ENCODE data around the gene ZMYND10.

The ZMYND10 gene

GRCh38 chr3:50378757-50379156 lies 33.2 kb upstream of the ZMYND10 start:
- Histone ChIP-seq H3K79me1 (ENCODE audit: low read length) (no peaks in the 10 kb centered on the region), H2BK120ac (ENCODE audit: insufficient read depth, low read length, poor library complexity) (no peak overlapping the region), H4K8ac (ENCODE audit: low read depth, low read length) (no peak overlapping the region), H3K79me2 (ENCODE audit: control insufficient read depth, insufficient read depth, low read length, poor library complexity) (no peaks in the 10 kb centered on the region), H3K4ac (ENCODE audit: low read depth, low read length) (no peak overlapping the region), H3K27ac (ENCODE audit: low read depth, low read length) (no peak overlapping the region), H3K9me3 (ENCODE audit: insufficient read depth, low read depth, low read length) (peaks cover 4% of the 10 kb centered on the region), H4K91ac (ENCODE audit: low read depth, low read length) (no peak overlapping the region), H2AFZ (ENCODE audit: insufficient read depth, low read length, poor library complexity) (no peak overlapping the region), H3K27me3 (ENCODE audit: insufficient read depth, low read length) (no peaks in the 10 kb centered on the region), H3K18ac (ENCODE audit: low read length) (no peak overlapping the region), H2BK12ac (ENCODE audit: low read length) (no peak overlapping the region), H2BK5ac (ENCODE audit: low read depth, low read length, poor library complexity) (no peak overlapping the region), H3K9ac (ENCODE audit: low read length) (no peak overlapping the region), H2AK5ac (ENCODE audit: low read length) (no peak overlapping the region), H3K36me3 (ENCODE audit: control insufficient read depth in 1 of 2, insufficient read depth in 2 of 2, low read length in 2 of 2) (no peaks in the 10 kb centered on the region), H3K4me2 (ENCODE audit: low read length) (no peak overlapping the region), H3K4me3 (ENCODE audit: low read depth, low read length) (no peak overlapping the region), H4K12ac (ENCODE audit: low read depth, low read length) (no peak overlapping the region), H3K4me1 (ENCODE audit: control insufficient read depth in 1 of 2, insufficient read depth in 2 of 2, low read length in 2 of 2) (no peaks in the 10 kb centered on the region), H3K23ac (ENCODE audit: low read length) (no peak overlapping the region), H3K14ac (ENCODE audit: low read length) (no peak overlapping the region)
- DNase-seq: no peak
- WGBS (ENCODE audit: extremely low coverage, insufficient coverage, insufficient read length): no CpG with 5 or more reads among the region's 17 CpGs

GRCh38 chr3:50378024-50378423 lies 32.5 kb upstream of the ZMYND10 start:
- no peak overlapping the region for H3K9ac ChIP-seq (ENCODE audit: low read length)
- no peaks in the 10 kb centered on the region for H3K79me2 ChIP-seq (ENCODE audit: control insufficient read depth, insufficient read depth, low read length, poor library complexity)
- H4K8ac ChIP-seq (ENCODE audit: low read depth, low read length): no peak overlapping the region
- no peak overlapping the region for H3K4ac ChIP-seq (ENCODE audit: low read depth, low read length)
- H4K91ac ChIP-seq (ENCODE audit: low read depth, low read length): no peak overlapping the region
- DNase-seq: no peak
- no peak overlapping the region for H3K14ac ChIP-seq (ENCODE audit: low read length)
- H3K4me1 ChIP-seq (ENCODE audit: control insufficient read depth in 1 of 2, insufficient read depth in 2 of 2, low read length in 2 of 2): no peaks in the 10 kb centered on the region
- H3K36me3 ChIP-seq (ENCODE audit: control insufficient read depth in 1 of 2, insufficient read depth in 2 of 2, low read length in 2 of 2): no peaks in the 10 kb centered on the region
- H3K27ac ChIP-seq (ENCODE audit: low read depth, low read length): no peak overlapping the region
- no peak overlapping the region for H2AK5ac ChIP-seq (ENCODE audit: low read length)
- no peak overlapping the region for H2AFZ ChIP-seq (ENCODE audit: insufficient read depth, low read length, poor library complexity)
- H3K18ac ChIP-seq (ENCODE audit: low read length): no peak overlapping the region
- no CpG with 5 or more reads among the region's 6 CpGs for WGBS (ENCODE audit: extremely low coverage, insufficient coverage, insufficient read length)
- peaks cover 4% of the 10 kb centered on the region for H3K9me3 ChIP-seq (ENCODE audit: insufficient read depth, low read depth, low read length)
- H3K27me3 ChIP-seq (ENCODE audit: insufficient read depth, low read length): no peaks in the 10 kb centered on the region
- no peak overlapping the region for H2BK5ac ChIP-seq (ENCODE audit: low read depth, low read length, poor library complexity)
- no peak overlapping the region for H2BK12ac ChIP-seq (ENCODE audit: low read length)
- H3K4me3 ChIP-seq (ENCODE audit: low read depth, low read length): no peak overlapping the region
- H3K4me2 ChIP-seq (ENCODE audit: low read length): no peak overlapping the region
- H3K23ac ChIP-seq (ENCODE audit: low read length): no peak overlapping the region
- H4K12ac ChIP-seq (ENCODE audit: low read depth, low read length): no peak overlapping the region
- H3K79me1 ChIP-seq (ENCODE audit: low read length): no peaks in the 10 kb centered on the region
- no peak overlapping the region for H2BK120ac ChIP-seq (ENCODE audit: insufficient read depth, low read length, poor library complexity)

- Histone ChIP-seq H3K36me3 (ENCODE audit: control insufficient read depth in 1 of 2, insufficient read depth in 2 of 2, low read length in 2 of 2) (no peaks in the 10 kb centered on the region), H2AFZ (ENCODE audit: insufficient read depth, low read length, poor library complexity) (no peak overlapping the region), H2BK120ac (ENCODE audit: insufficient read depth, low read length, poor library complexity) (no peak overlapping the region), H3K23ac (ENCODE audit: low read length) (no peak overlapping the region), H3K9ac (ENCODE audit: low read length) (no peak overlapping the region), H3K4me3 (ENCODE audit: low read depth, low read length) (no peak overlapping the region), H3K79me2 (ENCODE audit: control insufficient read depth, insufficient read depth, low read length, poor library complexity) (no peaks in the 10 kb centered on the region), H2BK12ac (ENCODE audit: low read length) (no peak overlapping the region), H3K18ac (ENCODE audit: low read length) (no peak overlapping the region), H3K4ac (ENCODE audit: low read depth, low read length) (no peak overlapping the region), H3K14ac (ENCODE audit: low read length) (no peak overlapping the region), H3K27ac (ENCODE audit: low read depth, low read length) (no peak overlapping the region), H3K9me3 (ENCODE audit: insufficient read depth, low read depth, low read length) (peaks cover 4% of the 10 kb centered on the region), H3K79me1 (ENCODE audit: low read length) (no peaks in the 10 kb centered on the region), H4K12ac (ENCODE audit: low read depth, low read length) (no peak overlapping the region), H3K4me1 (ENCODE audit: control insufficient read depth in 1 of 2, insufficient read depth in 2 of 2, low read length in 2 of 2) (no peaks in the 10 kb centered on the region), H2BK5ac (ENCODE audit: low read depth, low read length, poor library complexity) (no peak overlapping the region), H3K27me3 (ENCODE audit: insufficient read depth, low read length) (no peaks in the 10 kb centered on the region), H4K8ac (ENCODE audit: low read depth, low read length) (no peak overlapping the region), H2AK5ac (ENCODE audit: low read length) (no peak overlapping the region), H3K4me2 (ENCODE audit: low read length) (no peak overlapping the region), H4K91ac (ENCODE audit: low read depth, low read length) (no peak overlapping the region)
- no CpG with 5 or more reads among the region's 7 CpGs for WGBS (ENCODE audit: extremely low coverage, insufficient coverage, insufficient read length)
- DNase-seq: no peak
Measured at GRCh38 chr3:50375258-50375931, 29.9 kb upstream of the ZMYND10 start.

GRCh38 chr3:50374363-50375257 lies 29.1 kb upstream of the ZMYND10 start:
- DNase-seq: no peak

More at GRCh38 chr3:50374363-50375257, 29.1 kb upstream of the ZMYND10 start:
- Histone ChIP-seq H3K79me1 (ENCODE audit: low read length) (no peaks in the 10 kb centered on the region), H3K4me1 (ENCODE audit: control insufficient read depth in 1 of 2, insufficient read depth in 2 of 2, low read length in 2 of 2) (no peaks in the 10 kb centered on the region), H3K27ac (ENCODE audit: low read depth, low read length) (no peak overlapping the region), H3K18ac (ENCODE audit: low read length) (no peak overlapping the region), H3K79me2 (ENCODE audit: control insufficient read depth, insufficient read depth, low read length, poor library complexity) (no peaks in the 10 kb centered on the region), H2BK12ac (ENCODE audit: low read length) (no peak overlapping the region), H3K9me3 (ENCODE audit: insufficient read depth, low read depth, low read length) (peaks cover 4% of the 10 kb centered on the region), H3K36me3 (ENCODE audit: control insufficient read depth in 1 of 2, insufficient read depth in 2 of 2, low read length in 2 of 2) (no peaks in the 10 kb centered on the region), H3K23ac (ENCODE audit: low read length) (no peak overlapping the region), H2BK5ac (ENCODE audit: low read depth, low read length, poor library complexity) (no peak overlapping the region), H3K4ac (ENCODE audit: low read depth, low read length) (no peak overlapping the region), H3K14ac (ENCODE audit: low read length) (no peak overlapping the region), H3K4me2 (ENCODE audit: low read length) (no peak overlapping the region), H3K9ac (ENCODE audit: low read length) (no peak overlapping the region), H3K4me3 (ENCODE audit: low read depth, low read length) (no peak overlapping the region), H2AFZ (ENCODE audit: insufficient read depth, low read length, poor library complexity) (no peak overlapping the region), H2AK5ac (ENCODE audit: low read length) (no peak overlapping the region), H4K8ac (ENCODE audit: low read depth, low read length) (no peak overlapping the region), H4K12ac (ENCODE audit: low read depth, low read length) (no peak overlapping the region), H3K27me3 (ENCODE audit: insufficient read depth, low read length) (no peaks in the 10 kb centered on the region), H2BK120ac (ENCODE audit: insufficient read depth, low read length, poor library complexity) (no peak overlapping the region), H4K91ac (ENCODE audit: low read depth, low read length) (no peak overlapping the region)
- WGBS (ENCODE audit: extremely low coverage, insufficient coverage, insufficient read length): no CpG with 5 or more reads among the region's 22 CpGs

All from trophoblast cell (in vitro differentiated cells and primary cell).